Muscle of arm (tissue), 12 donors: ENCODE measurements around the gene PRR5. TPM values are rescaled to one million over a fixed set of nuclear protein-coding genes. Genes with fewer than 3 reads are reported as not detected.

Experiments used
- DNase-seq: peaks from one replicate; pipeline ENCODE4 v3.0.0-alpha.2; 2013
- polyA plus RNA-seq, 12 donors: library from polyadenylated mRNA; unstranded; fragments of 120-200 nt; gene quantifications; one replicate each; pipeline ENCODE4 v1.2.1, GENCODE V29; 2013; ENCODE audit not compliant: insufficient read length in 12 of 12

Gene PRR5
- polyA plus RNA-seq, 12 donors: 16.6 to 48.2 (median 22.2) TPM; not detected in 1

GRCh38 chr22:44711690-44712555, 9.9 kb downstream of the PRR5 start:
- no peak for DNase-seq

GRCh38 chr22:44712962-44713361, 11.0 kb downstream of the PRR5 start:
- DNase-seq: no peak

- no peak for DNase-seq
These were observed 12.8 kb downstream of the PRR5 start for GRCh38 chr22:44714703-44715350.

- no peak for DNase-seq
These were observed 16.4 kb downstream of the PRR5 start for GRCh38 chr22:44718418-44718817.

- no peak for DNase-seq
These were observed 17.8 kb downstream of the PRR5 start for GRCh38 chr22:44719586-44720368.

- DNase-seq: no peak
These were observed 19.2 kb downstream of the PRR5 start for GRCh38 chr22:44721213-44721612.

- DNase-seq: no peak
These were observed 20.6 kb downstream of the PRR5 start for GRCh38 chr22:44722611-44723010.

- DNase-seq: no peak
These were observed 21.8 kb downstream of the PRR5 start for GRCh38 chr22:44723801-44724200.

GRCh38 chr22:44724416-44724815, 22.4 kb downstream of the PRR5 start:
- DNase-seq: no peak

- DNase-seq: no peak
These were observed 22.9 kb downstream of the PRR5 start for GRCh38 chr22:44724859-44725258.

GRCh38 chr22:44726439-44726838, 24.4 kb downstream of the PRR5 start:
- DNase-seq: no peak

GRCh38 chr22:44727148-44727547, 25.1 kb downstream of the PRR5 start:
- DNase-seq: no peak

- no peak for DNase-seq
These were observed 25.7 kb downstream of the PRR5 start for GRCh38 chr22:44727709-44728108.

GRCh38 chr22:44728761-44729324, 26.8 kb downstream of the PRR5 start:
- peak; percentile 78 for DNase-seq

GRCh38 chr22:44729391-44730021, 27.5 kb downstream of the PRR5 start:
- peak; percentile 90 for DNase-seq

- peak; percentile 56 for DNase-seq
These were observed 28.0 kb downstream of the PRR5 start for GRCh38 chr22:44730022-44730393.

- DNase-seq: no peak
These were observed 28.7 kb downstream of the PRR5 start for GRCh38 chr22:44730490-44731356.

- no peak for DNase-seq
These were observed 29.5 kb downstream of the PRR5 start for GRCh38 chr22:44731357-44731970.

- DNase-seq: no peak
These were observed 30.1 kb downstream of the PRR5 start for GRCh38 chr22:44732017-44732561.

- no peak for DNase-seq
These were observed 30.7 kb downstream of the PRR5 start for GRCh38 chr22:44732661-44733060.
